C4-2B (cell line): ENCODE measurements around the gene TRAF3.

Experiments used
- CTCF ChIP-seq: fragments of 450-650 bp; conservative IDR thresholded peaks from 2 replicates; pipeline ENCODE4 v1.5.1; 2017; ENCODE audit warnings: mild to moderate bottlenecking
- ZFX ChIP-seq: fragments of 450-650 bp; IDR thresholded peaks from 2 replicates; pipeline ENCODE4 v1.6.1; 2017

- TF ChIP-seq CTCF (no peak), ZFX (no peak)
Observed at GRCh38 chr14:102948698-102949061, 171.4 kb downstream of the TRAF3 start.
